Neural cell (in vitro differentiated cells): ENCODE data around the gene SUSD6. TPM values are rescaled to one million over a fixed set of nuclear protein-coding genes. Genes with fewer than 3 reads are reported as not detected.

ENCODE experiments used
- H2AFZ ChIP-seq: fragments of 200-600, 300-800 bp; sonication (generic), shearing (Covaris generic); 2 replicates; pipeline ENCODE4 v1.6.0; 2014; ENCODE audit warnings: low read depth, mild to moderate bottlenecking, antibody characterized with exemption, low read length, moderate library complexity
- H3F3A ChIP-seq: fragments of 200-600 bp; shearing (Covaris generic); 2 replicates; pipeline ENCODE4 v1.6.1; 2016; ENCODE audit warnings: mild to moderate bottlenecking, moderate library complexity, mixed read lengths, antibody characterized with exemption, low read length; ENCODE audit not compliant: insufficient read depth, poor library complexity, severe bottlenecking
- H3K27ac ChIP-seq: fragments of 200-600, 300-800 bp; sonication (generic), shearing (Covaris generic); 2 replicates; pipeline ENCODE4 v1.5.1; 2014; ENCODE audit warnings: mild to moderate bottlenecking, low read length, moderate library complexity
- H3K27me3 ChIP-seq: fragments of 300-800, 200-600 bp; sonication (generic), shearing (Covaris generic); 2 replicates; pipeline ENCODE4 v1.6.0; 2014; ENCODE audit warnings: mild to moderate bottlenecking, low read depth, low read length, moderate library complexity; ENCODE audit not compliant: insufficient read depth
- H3K36me3 ChIP-seq: fragments of 300-800, 200-600 bp; sonication (generic), shearing (Covaris generic); 2 replicates; pipeline ENCODE4 v1.5.1; 2014; ENCODE audit warnings: mild to moderate bottlenecking, antibody characterized with exemption, low read length, moderate library complexity; ENCODE audit not compliant: insufficient read depth
- H3K4me2 ChIP-seq: fragments of 300-800, 200-600 bp; sonication (generic), shearing (Covaris generic); 2 replicates; pipeline ENCODE4 v1.6.0; 2014; ENCODE audit warnings: mild to moderate bottlenecking, low read length
- H3K4me3 ChIP-seq: fragments of 300-800, 200-600 bp; sonication (generic), shearing (Covaris generic); 2 replicates; pipeline ENCODE4 v1.5.1; 2014; ENCODE audit warnings: mild to moderate bottlenecking, low read length, moderate library complexity
- H3K79me2 ChIP-seq: fragments of 200-600 bp; shearing (Covaris generic); replicated peaks from 2 replicates; pipeline ENCODE4 v1.6.0; 2014; ENCODE audit warnings: mild to moderate bottlenecking, low read length, moderate library complexity; ENCODE audit not compliant: insufficient read depth
- H3K9ac ChIP-seq: fragments of 300-800, 200-600 bp; sonication (generic), shearing (Covaris generic); 2 replicates; pipeline ENCODE4 v1.6.1; 2016; ENCODE audit warnings: mild to moderate bottlenecking, low read length, mixed read lengths
- H3K9me2 ChIP-seq: fragments of 200-600 bp; shearing (Covaris generic); 2 replicates; pipeline ENCODE4 v1.6.1; 2016; ENCODE audit warnings: mild to moderate bottlenecking, low read length, mixed read lengths; ENCODE audit not compliant: insufficient read depth
- H3K9me3 ChIP-seq: fragments of 200-600, 300-800 bp; sonication (generic), shearing (Covaris generic); 2 replicates; pipeline ENCODE4 v1.6.1; 2016; ENCODE audit warnings: mild to moderate bottlenecking, mixed run types, low read length, moderate library complexity, mixed read lengths
- H4K20me1 ChIP-seq: fragments of 200-600 bp; shearing (Covaris generic); 2 replicates; pipeline ENCODE4 v1.6.1; 2016; ENCODE audit warnings: mild to moderate bottlenecking, mixed run types; ENCODE audit not compliant: insufficient read depth
- CTCF ChIP-seq: fragments of 450-650 bp; IDR thresholded peaks from 2 replicates; pipeline ENCODE4 v1.5.1; 2014; ENCODE audit warnings: antibody characterized with exemption, mild to moderate bottlenecking, moderate library complexity; ENCODE audit not compliant: poor library complexity, severe bottlenecking
- EP300 ChIP-seq: fragments of 450-650 bp; conservative IDR thresholded peaks from 2 replicates; pipeline ENCODE4 v1.6.1; 2014; ENCODE audit warnings: antibody characterized with exemption, mild to moderate bottlenecking, moderate library complexity; ENCODE audit not compliant: poor library complexity, severe bottlenecking
- EZH2 ChIP-seq: fragments of 200-600, 300-800 bp; shearing (Covaris generic), sonication (generic); IDR thresholded peaks from 2 replicates; pipeline ENCODE4 v1.6.1; 2014; ENCODE audit warnings: antibody characterized with exemption, low read length, borderline replicate concordance, mild to moderate bottlenecking; ENCODE audit not compliant: insufficient read depth, poor library complexity, severe bottlenecking
- MXI1 ChIP-seq: fragments of 450-650 bp; conservative IDR thresholded peaks from 2 replicates; pipeline ENCODE4 v1.6.1; 2014; ENCODE audit warnings: antibody characterized with exemption, mild to moderate bottlenecking; ENCODE audit not compliant: poor library complexity, severe bottlenecking
- POLR2AphosphoS5 ChIP-seq: IDR thresholded peaks from 2 replicates; pipeline ENCODE4 v1.6.1; 2012
- RAD21 ChIP-seq: fragments of 450-650 bp; conservative IDR thresholded peaks from 2 replicates; pipeline ENCODE4 v1.6.1; 2014; ENCODE audit warnings: antibody characterized with exemption, mild to moderate bottlenecking, moderate library complexity
- REST ChIP-seq: IDR thresholded peaks from 2 replicates; pipeline ENCODE4 v1.6.1; 2012; ENCODE audit warnings: borderline replicate concordance
- SMC3 ChIP-seq: fragments of 450-650 bp; conservative IDR thresholded peaks from 2 replicates; pipeline ENCODE4 v1.6.1; 2014; ENCODE audit warnings: antibody characterized with exemption, mild to moderate bottlenecking, moderate library complexity; ENCODE audit not compliant: poor library complexity
- TAF1 ChIP-seq: IDR thresholded peaks from 2 replicates; pipeline ENCODE4 v1.6.1; 2012; ENCODE audit warnings: low read depth
- polyA plus RNA-seq: library from polyadenylated mRNA; depleted of rRNA; stranded (reverse); fragments of >200 nt; gene quantifications from 2 replicates; pipeline ENCODE4 v1.2.3, GENCODE V29; 2014

SUSD6 gene
- polyA plus RNA-seq, 1 donor from 2014 or later = 5.1 TPM

DNA sequence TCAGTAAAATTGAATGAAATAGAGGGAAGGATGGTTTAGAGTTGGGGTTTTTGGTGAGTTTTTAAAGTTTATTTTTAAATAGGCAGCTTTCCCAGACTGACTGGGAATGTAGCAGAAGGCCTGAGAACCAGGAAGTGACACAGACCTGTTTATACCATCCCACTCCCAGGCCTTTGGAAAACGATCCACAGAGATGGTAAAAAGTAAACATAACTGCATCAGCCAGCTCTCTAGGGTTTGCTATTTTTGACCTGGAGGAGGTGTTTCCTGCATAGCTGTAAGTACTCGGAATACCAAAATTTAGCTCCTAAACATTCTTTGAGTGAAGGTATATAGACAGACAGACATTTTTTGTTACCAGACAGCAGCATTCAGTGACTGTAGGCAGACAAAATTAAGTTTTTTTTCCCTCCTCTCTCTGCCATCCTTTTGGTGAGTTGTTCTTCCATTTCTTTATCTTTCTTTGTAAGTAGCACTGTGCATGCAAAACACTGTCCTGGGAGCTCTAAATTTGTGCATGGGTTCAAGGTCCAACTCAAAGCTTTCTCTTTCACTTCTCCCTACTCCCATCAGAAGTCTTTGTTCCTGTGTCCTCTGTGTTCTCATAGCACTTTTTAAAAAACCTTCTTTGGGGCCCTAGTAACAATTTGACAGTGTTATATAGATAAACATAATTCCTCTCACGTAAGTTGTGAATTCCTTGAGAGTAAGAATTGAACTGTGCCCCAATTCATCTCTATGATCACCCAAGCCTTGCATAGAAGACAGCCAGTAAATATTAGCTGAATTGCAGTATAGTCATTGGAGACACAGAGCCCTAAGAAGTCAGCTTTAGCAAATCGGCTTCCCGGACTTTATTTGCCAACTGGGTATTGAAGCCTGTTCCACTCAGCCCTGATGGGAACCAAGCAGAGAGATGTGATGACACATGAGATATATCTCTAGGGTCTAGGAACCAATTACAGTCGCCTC, 37.4 kb downstream of the SUSD6 start:
- Histone ChIP-seq H3K4me2 (no peak overlapping the region), H4K20me1 (no peaks in the 10 kb centered on the region), H3F3A (no peaks in the 10 kb centered on the region), H3K36me3 (no peaks in the 10 kb centered on the region), H3K4me3 (no peak overlapping the region), H3K27me3 (no peaks in the 10 kb centered on the region), H3K9me2 (no peaks in the 10 kb centered on the region), H3K79me2 (no peaks in the 10 kb centered on the region), H3K27ac (no peak overlapping the region), H3K9ac (no peak overlapping the region), H2AFZ (no peak overlapping the region), H3K9me3 (no peaks in the 10 kb centered on the region)
- TF ChIP-seq EZH2 (no peak), EP300 (no peak), POLR2AphosphoS5 (no peak), CTCF (no peak), MXI1 (no peak), TAF1 (no peak)

- Histone ChIP-seq H3K9ac (no peak overlapping the region), H4K20me1 (no peaks in the 10 kb centered on the region), H3K27me3 (no peaks in the 10 kb centered on the region), H3K4me2 (no peak overlapping the region), H3K9me3 (no peaks in the 10 kb centered on the region), H3K79me2 (no peaks in the 10 kb centered on the region), H3K36me3 (no peaks in the 10 kb centered on the region), H2AFZ (no peak overlapping the region), H3K4me3 (no peak overlapping the region), H3F3A (no peaks in the 10 kb centered on the region), H3K27ac (no peak overlapping the region), H3K9me2 (no peaks in the 10 kb centered on the region)
- TF ChIP-seq EZH2 (no peak), REST (no peak), SMC3 (no peak), RAD21 (no peak), POLR2AphosphoS5 (no peak), TAF1 (no peak), EP300 (no peak), CTCF (no peak), MXI1 (no peak)
Observed at GRCh38 chr14:69650948-69651369, 39.6 kb downstream of the SUSD6 start.
